ENCODE measurements around the gene EPS8L1. TPM values are rescaled to one million over a fixed set of nuclear protein-coding genes. Genes with fewer than 3 reads are reported as not detected.
"Not testable (repeated sequence)": the region's sequence is repeated elsewhere in the genome, so short reads cannot be mapped to it uniquely, and the experiment has no call there.

EPS8L1 gene
- polyA plus RNA-seq, 1 donor (not counting 4 experiments of a cell fraction or from before 2014, with no cell fraction given): 26.0 TPM

GRCh38 chr19:55034751-55035150, 40.9 kb upstream of the EPS8L1 start:
- dilution Hi-C loops (cut with MboI; ENCODE audit: extremely low pct_ligation_motif_present, low sequenced_read_pairs): no loop called here
- Histone ChIP-seq H3K9me1 (ENCODE audit: control insufficient read depth, extremely low read depth, insufficient read depth, low read length) (no peaks in the 10 kb centered on the region), H3K79me2 (ENCODE audit: control insufficient read depth, insufficient read depth, low read length) (peaks cover 17% of the 10 kb centered on the region), H3K4me3 (ENCODE audit: control insufficient read depth in 2 of 3, extremely low read depth in 1 of 3, insufficient read depth in 2 of 3, low read depth in 1 of 3, low read length in 3 of 3) (no peak overlapping the region), H3K9me3 (ENCODE audit: control insufficient read depth, low read depth, low read length) (no peaks in the 10 kb centered on the region), H4K20me1 (ENCODE audit: control insufficient read depth, extremely low read depth, insufficient read depth, low read length) (no peaks in the 10 kb centered on the region), H3K36me3 (ENCODE audit: control insufficient read depth in 2 of 2, extremely low read depth in 1 of 2, insufficient read depth in 2 of 2, low read length in 2 of 2) (no peaks in the 10 kb centered on the region), H3K9ac (ENCODE audit: control insufficient read depth, extremely low read depth, insufficient read depth, low read length) (no peak overlapping the region), H3K27me3 (ENCODE audit: control insufficient read depth, extremely low read depth, insufficient read depth, low read length) (no peaks in the 10 kb centered on the region), H3K4me2 (ENCODE audit: control insufficient read depth, extremely low read depth, insufficient read depth, low read depth, low read length) (no peak overlapping the region), H3K4me1 (ENCODE audit: control insufficient read depth, extremely low read depth, insufficient read depth, low read length) (no peaks in the 10 kb centered on the region), H3K27ac (ENCODE audit: control insufficient read depth, insufficient read depth, low read length) (no peak overlapping the region), H2AFZ (ENCODE audit: control insufficient read depth, low read length) (no peak overlapping the region)
- DNase-seq (ENCODE audit: low read depth, low spot score) (no peak), FAIRE-seq (no peak)
- TF ChIP-seq, protein P1, sequence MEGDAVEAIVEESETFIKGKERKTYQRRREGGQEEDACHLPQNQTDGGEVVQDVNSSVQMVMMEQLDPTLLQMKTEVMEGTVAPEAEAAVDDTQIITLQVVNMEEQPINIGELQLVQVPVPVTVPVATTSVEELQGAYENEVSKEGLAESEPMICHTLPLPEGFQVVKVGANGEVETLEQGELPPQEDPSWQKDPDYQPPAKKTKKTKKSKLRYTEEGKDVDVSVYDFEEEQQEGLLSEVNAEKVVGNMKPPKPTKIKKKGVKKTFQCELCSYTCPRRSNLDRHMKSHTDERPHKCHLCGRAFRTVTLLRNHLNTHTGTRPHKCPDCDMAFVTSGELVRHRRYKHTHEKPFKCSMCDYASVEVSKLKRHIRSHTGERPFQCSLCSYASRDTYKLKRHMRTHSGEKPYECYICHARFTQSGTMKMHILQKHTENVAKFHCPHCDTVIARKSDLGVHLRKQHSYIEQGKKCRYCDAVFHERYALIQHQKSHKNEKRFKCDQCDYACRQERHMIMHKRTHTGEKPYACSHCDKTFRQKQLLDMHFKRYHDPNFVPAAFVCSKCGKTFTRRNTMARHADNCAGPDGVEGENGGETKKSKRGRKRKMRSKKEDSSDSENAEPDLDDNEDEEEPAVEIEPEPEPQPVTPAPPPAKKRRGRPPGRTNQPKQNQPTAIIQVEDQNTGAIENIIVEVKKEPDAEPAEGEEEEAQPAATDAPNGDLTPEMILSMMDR (optimal IDR thresholded peaks at IDR 0.05 in 1 of 3, IDR thresholded peaks at IDR 0.05 in 1 of 3, conservative IDR thresholded peaks at IDR 0.05 in 1 of 3; ENCODE audit: extremely low read depth in 1 of 3, insufficient read depth in 2 of 3, low read length in 3 of 3): no peak
- TF ChIP-seq EZH2 (IDR thresholded peaks at IDR 0.05; ENCODE audit: low read length): no peak

DNA sequence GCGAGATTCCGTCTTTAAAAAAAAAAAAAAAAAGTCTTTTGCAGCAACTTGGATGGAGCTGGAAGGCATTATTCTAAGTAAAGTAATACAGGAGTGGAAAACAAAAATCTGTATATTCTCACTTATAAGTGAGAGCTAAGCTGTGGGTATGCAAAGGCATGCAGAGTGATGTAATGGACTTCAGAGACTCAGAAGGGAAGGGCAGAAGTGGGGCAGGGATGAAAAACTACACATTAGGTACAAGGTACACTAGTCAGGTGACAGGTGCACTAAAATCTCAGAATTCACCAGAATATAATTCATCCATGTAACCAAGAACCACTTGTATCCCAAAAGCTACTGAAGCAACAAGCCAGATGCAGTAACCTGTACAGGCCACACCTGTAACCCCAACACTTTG, 39.6 kb upstream of the EPS8L1 start:
- no peaks in the 10 kb centered on the region for H3K9me1 ChIP-seq (ENCODE audit: control insufficient read depth, extremely low read depth, insufficient read depth, low read length)
- no peak for FAIRE-seq
- dilution Hi-C loops (cut with MboI; ENCODE audit: extremely low pct_ligation_motif_present, low sequenced_read_pairs): no loop called here

DNA sequence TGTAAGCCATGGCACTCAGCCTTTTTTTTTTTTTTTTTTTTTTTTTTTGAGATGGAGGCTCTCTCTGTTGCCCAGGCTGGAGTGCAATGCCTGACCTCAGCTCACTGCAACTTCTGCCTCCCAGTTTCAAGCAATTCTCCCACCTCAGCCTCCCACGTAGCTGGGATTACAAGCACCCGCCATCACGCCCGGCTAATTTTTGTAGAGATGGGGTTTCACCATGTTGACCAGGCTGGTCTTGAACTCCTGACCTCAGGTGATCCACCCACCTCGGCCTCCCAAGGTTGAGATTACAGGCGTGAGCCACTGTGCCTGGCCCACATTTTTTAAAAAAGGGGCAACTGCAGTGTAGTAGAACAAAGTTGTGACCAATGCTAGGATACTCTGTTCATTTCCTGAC, 38.1 kb upstream of the EPS8L1 start:
- FAIRE-seq; H3K9ac ChIP-seq (ENCODE audit: control insufficient read depth, extremely low read depth, insufficient read depth, low read length); H3K27me3 ChIP-seq (ENCODE audit: control insufficient read depth, extremely low read depth, insufficient read depth, low read length); H3K27ac ChIP-seq (ENCODE audit: control insufficient read depth, insufficient read depth, low read length); H3K4me2 ChIP-seq (ENCODE audit: control insufficient read depth, extremely low read depth, insufficient read depth, low read depth, low read length); dilution Hi-C loops (cut with MboI; ENCODE audit: extremely low pct_ligation_motif_present, low sequenced_read_pairs); H3K36me3 ChIP-seq (ENCODE audit: control insufficient read depth in 2 of 2, extremely low read depth in 1 of 2, insufficient read depth in 2 of 2, low read length in 2 of 2); H3K4me3 ChIP-seq (ENCODE audit: control insufficient read depth in 2 of 3, extremely low read depth in 1 of 3, insufficient read depth in 2 of 3, low read depth in 1 of 3, low read length in 3 of 3); H3K4me1 ChIP-seq (ENCODE audit: control insufficient read depth, extremely low read depth, insufficient read depth, low read length); H4K20me1 ChIP-seq (ENCODE audit: control insufficient read depth, extremely low read depth, insufficient read depth, low read length); H3K9me3 ChIP-seq (ENCODE audit: control insufficient read depth, low read depth, low read length); DNase-seq (ENCODE audit: low read depth, low spot score); H2AFZ ChIP-seq (ENCODE audit: control insufficient read depth, low read length); H3K9me1 ChIP-seq (ENCODE audit: control insufficient read depth, extremely low read depth, insufficient read depth, low read length): not testable (repeated sequence)
- H3K79me2 ChIP-seq (ENCODE audit: control insufficient read depth, insufficient read depth, low read length): peaks cover 11% of the 10 kb centered on the region

More for the DNA sequence above, 39.6 kb upstream of the EPS8L1 start:
- Histone ChIP-seq H3K4me2 (ENCODE audit: control insufficient read depth, extremely low read depth, insufficient read depth, low read depth, low read length) (no peak overlapping the region), H3K4me1 (ENCODE audit: control insufficient read depth, extremely low read depth, insufficient read depth, low read length) (no peaks in the 10 kb centered on the region), H2AFZ (ENCODE audit: control insufficient read depth, low read length) (no peak overlapping the region), H3K79me2 (ENCODE audit: control insufficient read depth, insufficient read depth, low read length) (peaks cover 17% of the 10 kb centered on the region), H3K9ac (ENCODE audit: control insufficient read depth, extremely low read depth, insufficient read depth, low read length) (no peak overlapping the region), H4K20me1 (ENCODE audit: control insufficient read depth, extremely low read depth, insufficient read depth, low read length) (no peaks in the 10 kb centered on the region), H3K27ac (ENCODE audit: control insufficient read depth, insufficient read depth, low read length) (no peak overlapping the region), H3K36me3 (ENCODE audit: control insufficient read depth in 2 of 2, extremely low read depth in 1 of 2, insufficient read depth in 2 of 2, low read length in 2 of 2) (no peaks in the 10 kb centered on the region), H3K27me3 (ENCODE audit: control insufficient read depth, extremely low read depth, insufficient read depth, low read length) (no peaks in the 10 kb centered on the region), H3K9me3 (ENCODE audit: control insufficient read depth, low read depth, low read length) (no peaks in the 10 kb centered on the region), H3K4me3 (ENCODE audit: control insufficient read depth in 2 of 3, extremely low read depth in 1 of 3, insufficient read depth in 2 of 3, low read depth in 1 of 3, low read length in 3 of 3) (no peak overlapping the region)
- TF ChIP-seq, protein P1 (optimal IDR thresholded peaks at IDR 0.05 in 1 of 3, IDR thresholded peaks at IDR 0.05 in 1 of 3, conservative IDR thresholded peaks at IDR 0.05 in 1 of 3; ENCODE audit: extremely low read depth in 1 of 3, insufficient read depth in 2 of 3, low read length in 3 of 3): no peak
- TF ChIP-seq EZH2 (IDR thresholded peaks at IDR 0.05; ENCODE audit: low read length): no peak
- DNase-seq (ENCODE audit: low read depth, low spot score): no peak

GRCh38 chr19:55040654-55041053, 35.0 kb upstream of the EPS8L1 start:
- H3K9ac ChIP-seq (ENCODE audit: control insufficient read depth, extremely low read depth, insufficient read depth, low read length); H3K4me2 ChIP-seq (ENCODE audit: control insufficient read depth, extremely low read depth, insufficient read depth, low read depth, low read length); H3K4me3 ChIP-seq (ENCODE audit: control insufficient read depth in 2 of 3, extremely low read depth in 1 of 3, insufficient read depth in 2 of 3, low read depth in 1 of 3, low read length in 3 of 3); H2AFZ ChIP-seq (ENCODE audit: control insufficient read depth, low read length); H3K4me1 ChIP-seq (ENCODE audit: control insufficient read depth, extremely low read depth, insufficient read depth, low read length); H3K27ac ChIP-seq (ENCODE audit: control insufficient read depth, insufficient read depth, low read length); H3K9me1 ChIP-seq (ENCODE audit: control insufficient read depth, extremely low read depth, insufficient read depth, low read length); dilution Hi-C loops (cut with MboI; ENCODE audit: extremely low pct_ligation_motif_present, low sequenced_read_pairs); H3K79me2 ChIP-seq (ENCODE audit: control insufficient read depth, insufficient read depth, low read length); H3K27me3 ChIP-seq (ENCODE audit: control insufficient read depth, extremely low read depth, insufficient read depth, low read length); H3K9me3 ChIP-seq (ENCODE audit: control insufficient read depth, low read depth, low read length); H4K20me1 ChIP-seq (ENCODE audit: control insufficient read depth, extremely low read depth, insufficient read depth, low read length); FAIRE-seq; DNase-seq (ENCODE audit: low read depth, low spot score): not testable (repeated sequence)
- H3K36me3 ChIP-seq (ENCODE audit: control insufficient read depth in 2 of 2, extremely low read depth in 1 of 2, insufficient read depth in 2 of 2, low read length in 2 of 2): peaks cover 6 to 11% of the 10 kb centered on the region in 2 experiments

Measured in keratinocyte (primary cell).